Lower lobe of right lung (tissue), 2 donors: ENCODE results near the gene CCDC81. TPM values are rescaled to one million over a fixed set of nuclear protein-coding genes. Genes with fewer than 3 reads are reported as not detected.

Experiments
- ATAC-seq, 2 donors: fragments of 200-7000 bp; cut with Tn5 transposase; one replicate each; pipeline ENCODE4 v1.9.1; 2020 to 2022; ENCODE audit warnings: mild to moderate bottlenecking in 2 of 2, moderate library complexity in 2 of 2
- DNase-seq: peaks from one replicate; pipeline ENCODE4 v3.0.0-alpha.2; 2020
- H3K27ac ChIP-seq: fragments of 200-600 bp; one replicate; pipeline ENCODE4 v1.8.0; 2022
- H3K27me3 ChIP-seq: fragments of 200-600 bp; one replicate; pipeline ENCODE4 v1.8.0; 2022; ENCODE audit warnings: low read depth
- H3K36me3 ChIP-seq: fragments of 200-600 bp; one replicate; pipeline ENCODE4 v1.8.0; 2022; ENCODE audit warnings: mild to moderate bottlenecking
- H3K4me1 ChIP-seq: fragments of 200-600 bp; one replicate; pipeline ENCODE4 v1.8.0; 2022
- H3K4me3 ChIP-seq: fragments of 200-600 bp; one replicate; pipeline ENCODE4 v1.8.0; 2022; ENCODE audit warnings: mild to moderate bottlenecking
- H3K9me3 ChIP-seq: fragments of 200-600 bp; one replicate; pipeline ENCODE4 v1.8.0; 2022
- intact Hi-C: fragments of 100-400 bp; cut with DNase I; formaldehyde crosslinking; loops from one replicate; pipeline ENCODE4 v1.11.0; 2022
- total RNA-seq: library from RNA; stranded (reverse); fragmentation: NEBNext Ultra II Directional; extraction: Animal tissue kit (Norgen Biotek cat#: 25700); gene quantifications from one replicate; pipeline ENCODE4 v1.2.1, GENCODE V29; 2021
- TF ChIP-seq, protein P1 (sequence below): fragments of 200-600 bp; IDR thresholded peaks from one replicate; pipeline ENCODE4 v1.8.0; 2022; ENCODE audit warnings: antibody characterized with exemption, mild to moderate bottlenecking
- donor health status: DM: no; HTN: yes; CAD: no; lungs with severe emphysema.

CCDC81 gene
- total RNA-seq, 1 donor from 2014 or later, result 4.8 TPM

DNA sequence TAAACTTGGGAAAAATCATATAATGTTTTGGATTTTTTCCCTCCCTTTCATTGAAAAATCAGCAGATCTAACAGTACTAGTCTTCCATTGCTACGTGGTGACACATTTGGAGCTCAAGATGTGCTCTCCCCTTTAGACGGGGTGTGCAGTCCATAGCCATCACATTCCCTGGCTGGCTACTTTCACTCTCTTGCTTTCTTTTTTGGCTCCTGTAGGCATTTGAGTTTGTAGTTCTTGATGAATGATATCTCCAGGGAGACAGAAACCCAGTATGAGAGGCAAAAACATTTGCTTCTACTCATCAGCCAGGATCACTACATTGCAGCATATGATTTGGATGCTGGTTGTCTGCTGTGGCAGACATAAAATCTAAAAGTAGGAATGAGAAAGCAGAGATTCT, 12.1 kb downstream of the CCDC81 start:
- no peaks in the 10 kb centered on the region for H3K4me1 ChIP-seq
- H3K27ac ChIP-seq, result no peak overlapping the region
- TF ChIP-seq, protein P1, sequence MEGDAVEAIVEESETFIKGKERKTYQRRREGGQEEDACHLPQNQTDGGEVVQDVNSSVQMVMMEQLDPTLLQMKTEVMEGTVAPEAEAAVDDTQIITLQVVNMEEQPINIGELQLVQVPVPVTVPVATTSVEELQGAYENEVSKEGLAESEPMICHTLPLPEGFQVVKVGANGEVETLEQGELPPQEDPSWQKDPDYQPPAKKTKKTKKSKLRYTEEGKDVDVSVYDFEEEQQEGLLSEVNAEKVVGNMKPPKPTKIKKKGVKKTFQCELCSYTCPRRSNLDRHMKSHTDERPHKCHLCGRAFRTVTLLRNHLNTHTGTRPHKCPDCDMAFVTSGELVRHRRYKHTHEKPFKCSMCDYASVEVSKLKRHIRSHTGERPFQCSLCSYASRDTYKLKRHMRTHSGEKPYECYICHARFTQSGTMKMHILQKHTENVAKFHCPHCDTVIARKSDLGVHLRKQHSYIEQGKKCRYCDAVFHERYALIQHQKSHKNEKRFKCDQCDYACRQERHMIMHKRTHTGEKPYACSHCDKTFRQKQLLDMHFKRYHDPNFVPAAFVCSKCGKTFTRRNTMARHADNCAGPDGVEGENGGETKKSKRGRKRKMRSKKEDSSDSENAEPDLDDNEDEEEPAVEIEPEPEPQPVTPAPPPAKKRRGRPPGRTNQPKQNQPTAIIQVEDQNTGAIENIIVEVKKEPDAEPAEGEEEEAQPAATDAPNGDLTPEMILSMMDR, result no peak
- H3K9me3 ChIP-seq, result no peaks in the 10 kb centered on the region
- ATAC-seq (no peak), DNase-seq (no peak)
- intact Hi-C loops, result no loop called here
- no peak overlapping the region for H3K4me3 ChIP-seq
- no peaks in the 10 kb centered on the region for H3K36me3 ChIP-seq
- no peaks in the 10 kb centered on the region for H3K27me3 ChIP-seq

DNA sequence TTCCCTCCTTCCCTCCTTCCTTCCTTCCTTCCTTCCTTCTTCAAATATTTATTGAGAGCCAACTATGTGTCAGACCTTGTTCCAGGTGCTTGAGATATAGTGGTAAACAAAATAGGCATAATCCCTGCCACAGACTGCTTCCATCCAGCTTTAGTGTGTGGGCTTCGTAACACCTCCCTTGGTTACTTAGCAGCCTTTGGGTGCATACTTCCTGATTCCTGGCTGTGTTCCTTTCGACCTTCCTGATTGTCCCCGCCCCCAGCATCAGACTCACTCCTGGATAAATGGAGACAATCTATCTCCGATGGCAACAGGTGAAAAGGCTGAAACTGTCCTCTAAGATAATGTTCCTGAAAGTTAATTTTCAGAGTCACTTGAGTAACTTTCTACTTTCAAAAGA, 13.5 kb downstream of the CCDC81 start:
- TF ChIP-seq, protein P1, result no peak
- DNase-seq, result no peak
- H3K4me3 ChIP-seq, result no peak overlapping the region
- H3K9me3 ChIP-seq, result no peaks in the 10 kb centered on the region
- no peak for ATAC-seq
- intact Hi-C loops, result no loop called here
- H3K36me3 ChIP-seq, result no peaks in the 10 kb centered on the region
- no peak overlapping the region for H3K27ac ChIP-seq
- H3K27me3 ChIP-seq, result no peaks in the 10 kb centered on the region
- H3K4me1 ChIP-seq, result no peaks in the 10 kb centered on the region

DNA sequence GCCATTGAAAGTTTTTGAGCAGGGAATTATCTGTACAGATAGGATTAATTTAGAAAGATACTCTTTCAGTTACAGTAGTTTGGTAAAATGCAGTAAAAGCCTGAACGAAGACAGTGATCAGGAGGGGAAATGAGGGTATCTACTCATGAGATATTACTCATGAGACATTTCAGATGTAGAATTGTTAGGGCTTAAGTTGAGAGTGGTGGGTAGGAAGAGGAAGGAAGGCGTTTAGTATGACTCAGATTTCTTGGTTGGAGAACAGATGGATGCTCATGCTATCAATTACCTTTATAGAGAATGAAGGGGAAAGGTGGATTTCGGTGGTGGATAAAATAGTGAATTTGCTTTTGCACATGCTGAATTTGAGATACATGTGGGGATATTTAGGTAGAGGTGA, 15.8 kb downstream of the CCDC81 start:
- Histone ChIP-seq H3K9me3 (no peaks in the 10 kb centered on the region), H3K4me3 (no peak overlapping the region), H3K27me3 (no peaks in the 10 kb centered on the region), H3K4me1 (no peaks in the 10 kb centered on the region), H3K27ac (no peak overlapping the region), H3K36me3 (no peaks in the 10 kb centered on the region)
- ATAC-seq, result no peak
- no peak for DNase-seq
- intact Hi-C loops, result no loop called here
- TF ChIP-seq, protein P1, result no peak

DNA sequence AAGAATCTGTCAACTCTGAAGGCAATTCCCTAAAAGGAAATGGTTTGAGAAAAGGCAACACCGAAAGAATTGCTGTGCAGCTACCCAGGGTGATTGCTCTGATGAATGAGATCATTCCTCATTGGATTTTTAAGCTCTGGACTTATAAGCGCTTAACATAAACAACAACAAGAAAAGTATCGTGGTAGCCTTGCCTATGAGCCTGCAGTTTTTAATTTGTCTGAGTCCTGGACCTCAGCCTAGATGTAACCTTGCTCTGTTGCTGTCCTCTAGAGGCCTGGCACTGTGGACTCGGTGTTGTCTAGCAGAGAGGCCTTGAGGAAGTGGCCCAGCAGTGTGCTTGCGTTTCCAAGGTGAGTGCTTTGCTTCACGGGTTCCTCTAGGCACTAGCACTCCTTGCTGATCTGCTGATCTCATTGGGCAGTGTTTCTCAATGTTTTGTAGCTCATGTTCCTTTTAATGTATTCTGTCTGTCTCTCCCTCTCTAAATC, 20.4 kb downstream of the CCDC81 start:
- TF ChIP-seq, protein P1, result no peak
- H3K36me3 ChIP-seq, result no peaks in the 10 kb centered on the region
- intact Hi-C loops, result no loop called here
- H3K9me3 ChIP-seq, result no peaks in the 10 kb centered on the region
- H3K4me1 ChIP-seq, result no peaks in the 10 kb centered on the region
- DNase-seq (no peak), ATAC-seq (no peak)
- no peak overlapping the region for H3K27ac ChIP-seq
- no peak overlapping the region for H3K4me3 ChIP-seq
- no peaks in the 10 kb centered on the region for H3K27me3 ChIP-seq

DNA sequence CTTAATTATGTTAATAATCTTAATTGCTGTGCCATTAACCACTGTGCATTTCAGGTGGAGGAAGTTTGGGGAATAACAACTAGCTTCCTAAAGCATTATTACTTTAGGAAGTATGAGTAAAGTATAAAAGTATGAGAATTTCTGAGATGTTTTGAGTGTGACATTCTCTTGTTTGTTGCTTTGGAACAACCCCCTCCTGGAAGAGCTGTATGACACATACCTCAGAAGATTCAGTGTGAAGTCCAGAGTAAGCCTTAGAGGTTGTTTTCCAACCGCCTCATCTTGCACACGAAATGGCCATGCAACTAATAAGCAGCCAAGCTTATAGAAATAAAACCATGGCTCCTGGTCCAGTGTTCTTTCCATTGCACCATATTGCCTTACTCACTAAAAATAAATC, 21.7 kb downstream of the CCDC81 start:
- Histone ChIP-seq H3K4me1 (no peaks in the 10 kb centered on the region), H3K27me3 (no peaks in the 10 kb centered on the region), H3K36me3 (no peaks in the 10 kb centered on the region), H3K9me3 (no peaks in the 10 kb centered on the region), H3K27ac (no peak overlapping the region), H3K4me3 (no peak overlapping the region)
- DNase-seq (no peak), ATAC-seq (no peak)
- intact Hi-C loops, result no loop called here
- TF ChIP-seq, protein P1, result no peak

DNA sequence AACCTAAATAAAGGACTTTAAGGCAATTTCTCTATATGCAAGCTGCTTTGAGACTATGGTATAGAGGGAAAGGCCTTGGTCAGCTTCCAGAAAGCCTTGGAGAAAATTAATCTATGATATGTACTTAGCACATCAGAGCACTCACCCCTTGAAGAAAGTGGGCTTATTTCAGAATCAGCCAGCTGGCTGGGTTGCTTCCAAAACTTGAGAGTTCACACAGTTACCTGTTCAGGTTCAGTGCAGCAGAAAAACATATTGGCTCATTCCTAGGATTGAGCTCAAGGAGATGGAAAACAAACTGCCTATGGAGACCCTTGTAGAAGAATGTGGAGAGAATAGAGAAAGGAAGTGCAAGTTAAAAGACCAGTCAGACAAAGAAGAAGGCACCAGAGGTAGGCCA, 22.7 kb downstream of the CCDC81 start:
- Histone ChIP-seq H3K27me3 (no peaks in the 10 kb centered on the region), H3K4me1 (no peaks in the 10 kb centered on the region), H3K36me3 (no peaks in the 10 kb centered on the region), H3K9me3 (no peaks in the 10 kb centered on the region), H3K27ac (no peak overlapping the region), H3K4me3 (no peak overlapping the region)
- no peak for DNase-seq
- TF ChIP-seq, protein P1, result no peak
- no peak for ATAC-seq
- intact Hi-C loops, result no loop called here
